Breast epithelium (tissue), 3 donors: Measurements from ENCODE around the gene SYNPO.

Source experiments
- CTCF ChIP-seq, 3 donors: fragments of 450-650 bp; IDR thresholded peaks; one replicate each; pipeline ENCODE4 v1.5.1; 2016 to 2017; ENCODE audit warnings: antibody characterized with exemption in 3 of 3, mild to moderate bottlenecking in 3 of 3, moderate library complexity in 3 of 3
- POLR2AphosphoS5 ChIP-seq, 3 donors: sonication (generic); formaldehyde crosslinking; IDR thresholded peaks; one replicate each; pipeline ENCODE4 v1.6.1; 2017; ENCODE audit warnings: antibody characterized with exemption in 3 of 3

GRCh38 chr5:150640311-150641005 is at the start of gene SYNPO:
- TF ChIP-seq CTCF (IDR thresholded peaks at IDR 0.05) (no peak), POLR2AphosphoS5 (IDR thresholded peaks at IDR 0.05) (peak in 2 of 3 donors; percentile 17 to 26)
